BJ (cell line): Measurements from ENCODE around the gene WDR70. TPM values are rescaled to one million over a fixed set of nuclear protein-coding genes. Genes with fewer than 3 reads are reported as not detected.

Experiments used
- CTCF ChIA-PET: fragments of 350-600 bp; formaldehyde crosslinking; extraction: SDS; loops from one replicate; lab custom pipeline; 2021; ENCODE audit warnings: antibody characterized with exemption, inconsistent platforms; lab: Yijun Ruan, JAX
- POLR2A ChIA-PET: fragments of 300-600 bp; sonication (Branson Sonifier 250); formaldehyde crosslinking; extraction: SDS; loops from one replicate; lab custom pipeline; 2021; ENCODE audit warnings: antibody characterized with exemption; lab: Charles Lee
- DNase-seq: peaks from one replicate; pipeline ENCODE4 v3.0.0-alpha.2; 2011; ENCODE audit warnings: low read depth
- H3K27me3 ChIP-seq: 2 replicates; pipeline ENCODE4 v1.6.0; 2011; ENCODE audit warnings: low read length; ENCODE audit not compliant: control insufficient read depth, insufficient read depth
- H3K36me3 ChIP-seq: 2 replicates; pipeline ENCODE4 v1.5.1; 2011; ENCODE audit warnings: low read length; ENCODE audit not compliant: control insufficient read depth, insufficient read depth
- H3K4me3 ChIP-seq: 2 replicates; pipeline ENCODE4 v1.5.1; 2011; ENCODE audit warnings: low read depth, mild to moderate bottlenecking, control low read depth, low read length
- CTCF ChIP-seq: IDR thresholded peaks from 2 replicates; pipeline ENCODE4 v1.5.1; 2011; ENCODE audit warnings: low read depth, mild to moderate bottlenecking, control low read depth, inconsistent platforms, low read length, moderate library complexity; ENCODE audit not compliant: insufficient read depth
- polyA plus RNA-seq: library from polyadenylated mRNA; depleted of rRNA; stranded (reverse); fragments of >200 nt; gene quantifications from 2 replicates; pipeline ENCODE4 v1.2.3, GENCODE V29; 2011

WDR70 gene
- polyA plus RNA-seq, 1 experiment: 14.0 TPM

- CTCF ChIA-PET: no interaction called here
- no peak for TF ChIP-seq CTCF
Measured at GRCh38 chr5:37490931-37491330, 111.8 kb downstream of the WDR70 start.

GRCh38 chr5:37492778-37493555 lies 113.8 kb downstream of the WDR70 start:
- POLR2A ChIA-PET: no interaction called here
- DNase-seq: no peak

More at GRCh38 chr5:37490931-37491330, 111.8 kb downstream of the WDR70 start:
- no peak overlapping the region for H3K4me3 ChIP-seq
- H3K27me3 ChIP-seq: no peaks in the 10 kb centered on the region
- H3K36me3 ChIP-seq: no peaks in the 10 kb centered on the region; the same call in 1 of the 2 replicates
- no peak for DNase-seq
- POLR2A ChIA-PET: no interaction called here

GRCh38 chr5:37494756-37495155 lies 115.6 kb downstream of the WDR70 start:
- DNase-seq: peak; percentile 22
- no peak for TF ChIP-seq CTCF
- Histone ChIP-seq H3K4me3 (no peak overlapping the region), H3K36me3 (no peaks in the 10 kb centered on the region), H3K27me3 (no peaks in the 10 kb centered on the region)
- POLR2A ChIA-PET: no interaction called here
- CTCF ChIA-PET: interaction anchor here (0.7 to 1.0 kb wide), 2 partner anchors 334 to 342 kb away, joined by 3 to 4 read pairs; no protein-coding TSS in a partner anchor

More at GRCh38 chr5:37492778-37493555, 113.8 kb downstream of the WDR70 start:
- no peak overlapping the region for H3K4me3 ChIP-seq
- CTCF ChIA-PET: interaction anchor here (1.0 kb wide), 1 partner anchor 344 kb away, joined by 3 read pairs; no protein-coding TSS in a partner anchor
- no peak for TF ChIP-seq CTCF
- H3K36me3 ChIP-seq: no peaks in the 10 kb centered on the region; the same call in 1 of the 2 replicates
- H3K27me3 ChIP-seq: no peaks in the 10 kb centered on the region

- Histone ChIP-seq H3K4me3 (no peak overlapping the region), H3K27me3 (no peaks in the 10 kb centered on the region), H3K36me3 (no peaks in the 10 kb centered on the region)
- DNase-seq: no peak
- CTCF ChIA-PET: interaction anchor here (0.7 to 1.0 kb wide), 2 partner anchors 333 to 342 kb away, joined by 3 to 4 read pairs; no protein-coding TSS in a partner anchor
- 0 out of 2 replicates have a peak, but pooled peaks have one; percentile 23 for TF ChIP-seq CTCF
- POLR2A ChIA-PET: interaction anchor here (0.6 kb wide), 1 partner anchor 341 kb away, joined by 13 read pairs; no protein-coding TSS in a partner anchor
Measured at GRCh38 chr5:37495210-37495609, 116.1 kb downstream of the WDR70 start.

- CTCF ChIA-PET: interaction anchor here (1.0 kb wide), 1 partner anchor 341 kb away, joined by 3 read pairs; no protein-coding TSS in a partner anchor
- TF ChIP-seq CTCF: no peak
- POLR2A ChIA-PET: interaction anchor here (0.6 kb wide), 1 partner anchor 341 kb away, joined by 13 read pairs; no protein-coding TSS in a partner anchor
- DNase-seq: peak; percentile 81
- Histone ChIP-seq H3K36me3 (no peaks in the 10 kb centered on the region), H3K4me3 (no peak overlapping the region), H3K27me3 (no peaks in the 10 kb centered on the region)
Measured at GRCh38 chr5:37495668-37496347, 116.7 kb downstream of the WDR70 start.
